Erythroblast (primary cell): ENCODE results near the gene TAF8.

Source experiments
- DNase-seq, 2 experiments: peaks; one replicate each; lab custom pipeline; 2025; lab: John Stamatoyannopoulos, UW
- GATA1 ChIP-seq: IDR thresholded peaks from 2 replicates; pipeline ENCODE4 v1.6.1; 2011; ENCODE audit warnings: low read depth, mild to moderate bottlenecking, control low read depth, low read length, moderate library complexity
- POLR2A ChIP-seq: IDR thresholded peaks from 2 replicates; pipeline ENCODE4 v1.6.1; 2011; ENCODE audit warnings: mild to moderate bottlenecking, low read length

TAF8 gene

DNA sequence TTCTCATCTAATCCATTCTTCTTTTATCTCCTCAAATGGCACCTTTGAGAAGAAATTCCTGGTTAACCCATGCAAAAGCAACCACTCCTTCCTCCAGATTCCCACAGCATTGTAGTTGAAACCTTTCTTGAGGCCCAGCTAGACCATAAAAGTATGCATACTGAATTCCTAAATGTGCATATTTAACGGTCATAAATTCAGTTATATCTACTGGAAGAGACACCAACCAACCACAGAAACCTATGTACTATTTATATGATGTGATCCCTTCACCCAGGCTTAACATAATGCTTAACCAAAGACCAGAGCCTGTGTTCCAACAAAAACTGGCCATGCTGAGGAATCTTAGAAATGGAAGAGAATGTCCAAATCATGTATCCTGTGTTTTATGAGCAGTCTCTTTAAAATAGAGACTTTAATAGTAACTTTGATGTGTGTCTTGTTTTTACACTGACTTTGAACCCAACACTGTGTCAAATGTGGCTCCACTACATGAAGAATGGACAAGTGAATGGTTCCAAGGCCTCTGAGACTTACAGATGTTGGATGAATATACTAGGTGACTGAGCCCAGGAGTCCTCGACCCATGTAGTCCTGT lies 11.4 kb upstream of the TAF8 start:
- DNase-seq: no peak
- TF ChIP-seq POLR2A (no peak), GATA1 (no peak)

DNA sequence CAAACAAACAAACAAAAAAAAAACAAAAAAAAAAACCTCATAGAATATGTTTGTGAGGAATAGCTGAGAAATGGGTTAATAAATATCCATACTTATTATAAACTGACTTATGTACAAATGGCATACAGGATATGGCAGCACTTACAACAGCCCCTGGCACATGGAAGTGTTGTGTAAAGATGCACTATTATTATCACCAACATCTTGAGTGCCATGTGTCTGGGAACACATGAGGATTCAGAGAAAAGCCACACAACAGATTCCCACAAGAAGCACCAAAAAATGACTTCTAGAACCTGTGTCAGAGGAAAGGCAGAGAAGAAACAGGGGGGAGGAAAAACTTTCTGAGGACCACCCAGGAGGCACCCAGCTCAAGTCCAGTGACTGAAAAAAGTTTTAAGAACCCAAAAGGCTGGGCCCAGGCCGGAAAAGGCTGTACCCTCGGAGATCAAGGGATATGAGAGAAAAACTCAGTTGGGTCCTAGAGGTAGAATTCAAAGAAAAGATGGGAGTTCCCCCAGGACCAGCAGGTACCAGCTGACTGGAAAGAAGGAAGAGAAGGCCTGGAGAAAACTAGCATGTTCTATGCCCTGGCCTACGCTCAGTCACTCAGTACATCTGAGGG lies 9.4 kb upstream of the TAF8 start:
- no peak for DNase-seq

DNA sequence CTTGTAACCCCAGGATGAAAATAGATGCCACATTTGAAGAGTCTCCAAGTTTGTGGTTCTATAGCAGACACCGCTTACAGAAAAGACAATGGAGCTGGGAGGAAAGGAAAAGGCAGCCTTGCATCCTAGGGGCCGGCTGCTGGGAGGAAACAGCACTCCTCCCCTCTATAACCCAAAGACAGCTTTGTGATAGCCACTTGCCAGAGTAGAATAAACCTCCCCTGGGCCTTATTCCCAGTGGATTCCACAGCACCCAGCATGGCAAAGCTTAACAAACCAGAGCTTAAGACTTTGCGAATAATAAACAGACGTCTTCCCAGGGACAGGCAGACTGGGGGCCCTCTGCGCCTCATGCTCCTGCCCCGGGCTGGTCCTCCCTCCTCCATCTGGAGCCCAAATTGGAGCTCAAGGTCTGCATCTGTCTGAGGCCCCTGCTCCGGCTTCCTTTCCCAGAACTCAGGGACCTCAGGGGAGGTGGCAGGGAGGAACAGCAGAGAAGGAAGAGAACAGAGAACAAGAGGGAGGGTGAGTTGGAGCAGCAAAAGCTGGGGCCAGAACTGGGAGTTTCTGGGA lies 8.8 kb upstream of the TAF8 start:
- no peak for DNase-seq
- TF ChIP-seq POLR2A: no peak
- no peak for TF ChIP-seq GATA1

More for the DNA sequence above, 9.4 kb upstream of the TAF8 start:
- TF ChIP-seq GATA1 (no peak), POLR2A (no peak)

DNA sequence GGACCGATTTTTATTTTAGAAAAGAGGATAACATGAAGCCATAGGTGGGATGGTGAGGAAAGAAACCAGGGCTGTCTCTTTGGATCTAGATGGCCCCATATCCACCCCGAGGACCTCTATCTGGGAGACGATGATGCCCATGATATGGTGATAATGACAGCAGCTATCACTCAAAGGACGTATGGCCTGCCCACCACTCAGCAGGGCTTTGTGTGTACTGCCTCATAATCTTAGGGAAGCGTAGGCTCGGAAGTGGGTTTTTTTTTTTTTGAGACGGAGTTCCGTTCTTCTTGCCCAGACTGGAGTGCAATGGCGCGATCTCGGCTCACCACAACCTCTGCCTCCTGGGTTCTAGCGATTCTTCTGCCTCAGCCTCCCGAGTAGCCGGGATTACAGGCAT lies 8.2 kb upstream of the TAF8 start:
- TF ChIP-seq GATA1: no peak
- TF ChIP-seq POLR2A: no peak
- DNase-seq: peak in 1 of 2 experiments; percentile 29

DNA sequence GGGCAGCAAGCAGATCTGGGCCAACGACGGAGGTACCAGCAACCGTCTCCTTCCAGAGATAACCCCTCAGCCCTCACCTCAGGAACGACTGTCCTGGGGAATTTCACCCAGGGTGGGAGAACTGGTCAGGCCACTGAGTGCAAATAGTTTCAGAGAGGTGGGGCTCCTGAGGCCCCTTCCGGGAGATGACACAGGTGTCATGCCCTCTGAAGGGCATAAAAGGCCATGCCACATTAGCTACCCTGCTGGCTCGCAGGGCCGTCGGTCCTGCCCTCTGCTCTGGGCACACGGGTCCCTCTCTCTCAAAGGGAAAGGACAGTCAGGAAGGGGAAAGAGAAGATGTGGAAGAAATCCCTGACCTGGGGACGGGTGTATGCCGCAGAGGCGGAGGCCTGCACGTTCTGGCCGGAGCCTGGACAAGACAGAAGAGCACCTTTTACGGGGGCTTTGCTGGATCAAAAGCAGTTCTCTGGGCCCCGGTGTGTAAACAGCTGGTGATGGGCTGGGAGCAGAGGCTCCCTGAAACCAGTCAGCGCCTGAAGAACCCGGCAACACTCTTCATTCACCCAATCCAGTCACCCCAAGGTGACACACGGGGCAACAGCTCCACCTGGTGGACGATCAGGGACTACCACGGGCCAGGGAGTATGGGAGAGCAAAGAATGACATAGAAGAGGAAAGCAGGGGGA lies 6.4 kb upstream of the TAF8 start:
- DNase-seq: peak; percentile 87 to 94
- TF ChIP-seq POLR2A: no peak
- TF ChIP-seq GATA1: no peak

DNA sequence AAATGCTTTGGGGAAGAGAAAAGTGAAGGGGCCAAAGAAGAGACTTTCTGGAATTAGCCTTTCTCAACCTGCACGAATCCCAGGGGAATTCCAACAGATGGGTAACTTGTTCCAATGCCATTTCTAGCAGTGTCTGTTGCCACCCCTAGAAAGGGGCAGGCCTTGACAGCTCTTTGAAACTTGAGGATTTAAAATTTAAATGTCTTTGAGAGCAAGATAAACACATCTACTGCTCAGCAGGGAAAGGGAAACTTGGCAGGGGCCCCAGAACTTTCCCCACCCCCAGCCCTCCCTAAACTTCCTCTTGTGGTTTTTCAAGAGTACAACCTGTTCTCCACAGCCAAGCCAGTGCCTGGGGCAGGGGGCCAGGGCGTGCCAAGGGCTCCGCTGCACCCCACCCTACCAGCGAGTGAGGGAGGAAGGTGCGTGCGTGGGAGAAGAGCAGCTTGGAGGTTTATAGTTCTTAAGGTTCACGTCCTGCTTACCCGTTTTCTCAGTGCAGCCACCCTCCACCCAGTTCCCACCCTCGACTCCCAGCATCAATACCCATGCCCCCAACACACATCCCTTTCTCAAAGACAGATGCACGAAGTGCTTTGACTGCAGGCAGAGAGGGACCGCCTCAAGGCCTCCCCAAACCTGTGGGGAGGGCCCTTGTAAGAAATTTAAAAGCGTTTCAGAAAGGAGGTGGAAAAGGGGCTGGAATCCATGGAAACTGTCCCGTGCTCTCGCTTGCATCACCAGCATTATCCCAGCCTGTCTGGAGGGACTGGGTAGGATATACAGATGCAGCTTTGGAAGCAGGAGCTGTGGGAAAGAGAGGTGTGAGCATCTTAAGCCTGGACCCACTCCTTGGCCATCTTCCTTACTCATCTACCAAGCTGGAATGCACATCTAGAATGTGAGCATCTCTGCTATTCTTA lies 4.5 kb upstream of the TAF8 start:
- TF ChIP-seq POLR2A: peak; percentile 66
- no peak for TF ChIP-seq GATA1
- DNase-seq: peak; percentile 83 to 84

DNA sequence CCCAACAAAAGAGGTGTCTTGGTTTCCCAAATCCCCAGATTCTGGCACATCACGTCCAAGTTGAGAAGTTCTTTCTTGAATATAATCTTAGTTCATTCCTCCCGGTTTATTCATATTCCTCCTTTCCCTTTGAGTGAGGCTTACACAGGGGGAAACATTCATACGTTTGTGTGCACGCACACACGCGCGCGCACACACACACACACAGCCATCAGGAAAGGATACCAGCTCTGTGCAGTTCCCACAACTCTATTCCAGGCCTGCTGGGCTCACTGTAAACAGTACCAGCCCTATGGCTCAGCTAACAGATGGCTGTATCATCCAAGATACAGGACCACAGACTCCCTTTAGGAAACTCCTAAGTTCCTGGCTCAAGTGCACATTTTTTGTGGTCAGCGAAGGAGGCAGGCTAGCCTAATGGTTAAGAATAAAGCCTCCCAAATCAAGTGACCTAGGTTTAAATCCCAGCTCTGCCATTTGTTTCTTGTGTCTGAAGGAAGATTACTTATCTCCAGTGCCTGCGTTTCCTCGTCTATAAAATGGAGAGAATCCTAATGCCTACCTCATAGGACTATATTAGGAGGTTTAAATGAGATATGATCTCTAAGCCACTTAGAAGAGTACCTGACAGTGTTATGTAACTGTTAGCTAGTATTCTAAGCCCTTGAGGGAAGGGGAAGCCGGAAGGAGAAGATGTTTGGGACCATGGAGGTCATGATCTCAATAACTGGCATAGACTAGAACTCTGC lies 3.7 kb upstream of the TAF8 start:
- TF ChIP-seq GATA1 (no peak), POLR2A (no peak)
- DNase-seq: no peak

DNA sequence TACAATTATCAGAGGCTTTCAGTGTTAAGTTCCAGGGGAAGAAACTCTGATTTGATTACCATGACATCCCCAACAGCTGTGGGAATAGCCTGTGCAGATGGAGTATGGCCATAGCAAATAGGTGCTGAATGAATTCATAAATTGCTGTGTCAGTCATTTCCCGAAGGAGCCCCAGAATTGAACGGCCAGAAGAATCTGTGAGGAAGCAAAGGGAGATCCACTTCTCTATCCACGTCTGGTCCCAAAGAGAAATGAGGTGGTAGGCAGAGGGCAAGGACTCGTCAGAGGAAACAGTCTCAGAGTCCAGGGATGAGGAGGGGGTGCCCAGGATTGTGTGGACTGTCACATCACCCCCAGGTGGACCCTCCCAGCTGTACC lies 3.1 kb upstream of the TAF8 start:
- no peak for DNase-seq
- TF ChIP-seq POLR2A (no peak), GATA1 (no peak)

DNA sequence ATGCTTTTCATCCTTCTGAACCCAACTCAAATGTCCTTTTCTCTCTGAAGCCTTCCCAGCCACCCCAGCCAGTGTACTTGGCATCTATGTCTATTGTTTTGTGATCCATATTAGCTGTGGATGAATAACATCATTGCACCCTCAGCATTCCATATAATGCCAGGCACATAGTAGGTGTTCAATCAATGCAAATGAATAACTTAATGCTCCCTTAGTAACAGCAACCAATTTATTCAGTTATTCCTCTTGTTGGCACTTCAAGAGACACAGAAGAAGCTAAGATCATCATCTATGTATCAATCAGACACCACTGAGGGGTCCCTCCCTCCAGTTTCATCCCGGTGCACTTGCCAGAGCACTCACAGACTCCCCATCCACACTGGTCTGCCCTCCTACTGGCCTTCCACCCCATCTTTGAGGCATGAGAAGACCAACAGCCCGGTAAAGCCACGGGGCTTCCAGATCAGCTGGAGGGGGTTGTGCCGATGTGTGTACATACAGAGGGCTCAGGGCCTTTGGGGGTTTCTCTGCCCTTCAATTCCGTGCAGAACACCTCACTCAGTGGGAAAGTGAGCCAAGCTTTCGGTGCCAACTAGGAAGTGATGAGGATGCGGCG lies 2.4 kb upstream of the TAF8 start:
- DNase-seq: no peak
- no peak for TF ChIP-seq GATA1
- TF ChIP-seq POLR2A: no peak

DNA sequence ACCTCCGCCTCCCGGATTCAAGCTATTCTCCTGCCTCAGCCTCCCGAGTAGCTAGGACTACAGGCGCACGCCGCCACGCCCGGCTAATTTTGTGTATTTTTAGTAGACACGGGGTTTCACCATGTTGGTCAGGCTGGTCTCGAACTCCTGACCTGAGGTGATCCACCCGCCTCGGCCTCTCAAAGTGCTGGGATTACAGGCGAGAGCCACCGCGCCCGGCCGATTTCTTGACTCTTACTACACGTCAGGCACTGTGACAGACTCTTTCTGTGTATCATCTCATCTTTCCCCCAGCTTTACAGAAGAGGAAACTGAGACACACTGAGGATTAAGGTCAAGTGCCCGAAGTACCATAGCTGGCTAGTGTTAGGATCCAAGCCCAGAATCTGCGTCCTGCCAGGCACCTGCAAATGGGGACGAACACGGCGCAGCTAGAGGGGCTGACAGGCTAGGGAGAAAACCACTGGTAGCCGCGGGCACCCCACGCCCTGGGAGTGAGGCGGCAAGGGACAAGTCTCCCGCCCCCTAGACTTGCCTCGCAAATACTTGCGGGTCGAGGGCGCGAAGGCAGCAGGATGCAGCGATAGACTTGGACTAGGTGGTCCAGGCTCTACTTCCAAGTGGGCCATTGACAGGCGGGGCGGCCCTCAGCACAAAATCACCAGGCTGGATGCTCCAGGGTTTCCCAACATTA lies 1.1 kb upstream of the TAF8 start:
- TF ChIP-seq POLR2A (no peak), GATA1 (no peak)
- no peak for DNase-seq

DNA sequence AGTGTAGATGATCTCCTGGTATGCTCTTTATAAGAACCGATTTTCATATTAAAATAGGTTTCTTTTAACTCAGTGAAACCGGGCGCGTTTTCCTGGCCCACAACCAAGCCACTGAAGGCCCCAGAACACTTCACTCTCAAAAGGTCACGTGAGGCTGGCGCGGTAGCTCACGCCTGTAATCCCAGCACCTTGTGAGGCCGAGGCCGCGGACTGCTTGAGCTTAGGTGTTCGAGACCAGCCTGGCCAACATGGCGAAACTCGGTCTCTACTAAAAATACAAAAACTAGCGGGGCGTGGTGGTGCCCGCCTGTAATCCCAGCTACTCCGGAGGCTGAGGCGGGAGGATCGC lies 402 bp upstream of the TAF8 start:
- peak; percentile 67 to 71 for DNase-seq
- TF ChIP-seq POLR2A (no peak), GATA1 (no peak)

DNA sequence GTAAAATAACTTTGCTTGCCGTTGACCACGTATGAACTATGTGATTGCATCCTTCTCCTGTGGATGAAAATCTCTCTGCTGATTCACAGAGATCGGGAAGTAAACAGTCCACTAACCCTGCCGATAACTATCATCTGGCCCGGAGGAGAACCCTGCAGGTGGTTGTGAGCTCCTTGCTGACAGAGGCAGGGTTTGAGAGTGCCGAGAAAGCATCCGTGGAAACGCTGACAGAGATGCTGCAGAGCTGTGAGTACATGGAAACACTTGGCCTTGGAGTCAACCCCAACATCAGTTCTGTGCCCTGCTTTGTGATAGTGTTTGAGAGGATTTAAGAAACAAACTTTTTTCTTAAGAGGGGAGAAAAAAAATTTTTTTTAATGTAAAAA lies 937 bp downstream of the TAF8 start:
- no peak for DNase-seq
- TF ChIP-seq GATA1 (no peak), POLR2A (no peak)

DNA sequence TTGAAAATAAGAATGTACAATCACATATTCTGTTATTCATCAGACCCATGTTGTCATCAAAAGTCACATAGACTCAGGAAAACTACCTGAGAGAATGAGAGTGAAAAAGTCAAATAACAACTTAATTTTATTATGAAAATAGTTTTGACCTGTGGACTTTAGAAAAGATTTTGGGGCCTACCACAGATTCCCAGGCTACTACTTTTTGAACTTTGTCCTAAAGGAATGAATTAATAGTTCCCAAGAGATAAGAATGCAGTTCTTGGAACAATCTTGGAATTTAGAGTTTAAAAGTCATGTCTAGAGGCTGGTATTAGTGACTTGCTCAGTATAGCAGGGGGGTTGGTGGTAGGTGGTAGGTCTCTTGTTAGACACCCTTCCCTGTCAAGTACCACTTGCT lies 3.3 kb downstream of the TAF8 start:
- TF ChIP-seq GATA1 (no peak), POLR2A (no peak)
- DNase-seq: no peak
